Prostate gland (tissue), 2 donors: ENCODE results near the gene HS3ST6.

Experiments used
- CTCF ChIP-seq, 4 experiments: fragments of 200-600 bp in 2 of 4; fragments of 450-650 bp in 2 of 4; sonication (generic) in 2 of 4; IDR thresholded peaks; 1 replicate in 3 of 4; 2 replicates in 1 of 4; pipeline ENCODE4 v1.5.1; 2016 to 2019; ENCODE audit warnings: antibody characterized with exemption in 4 of 4, mild to moderate bottlenecking in 2 of 4, moderate library complexity in 2 of 4
- POLR2A ChIP-seq: fragments of 450-650 bp; IDR thresholded peaks from one replicate; pipeline ENCODE4 v1.6.1; 2016; ENCODE audit warnings: antibody characterized with exemption, mild to moderate bottlenecking
- POLR2AphosphoS5 ChIP-seq: sonication (generic); formaldehyde crosslinking; IDR thresholded peaks from one replicate; pipeline ENCODE4 v1.6.1; 2017; ENCODE audit warnings: antibody characterized with exemption

- TF ChIP-seq CTCF (IDR thresholded peaks at IDR 0.05) (no peak), POLR2A (no peak), POLR2AphosphoS5 (no peak)
Observed at GRCh38 chr16:1945559-1946391, 27.6 kb upstream of the HS3ST6 start.
